HG03520 (cell line): ENCODE data around the gene TOMT.
"Not testable (repeated sequence)": the region's sequence is repeated elsewhere in the genome, so short reads cannot be mapped to it uniquely, and the experiment has no call there.

Source experiments
- ATAC-seq: cut with Tn5 transposase; IDR thresholded peaks from one replicate; pipeline ENCODE4 v1.9.1; 2021; ENCODE audit warnings: mild to moderate bottlenecking, moderate library complexity; ENCODE audit not compliant: unreplicated experiment

Gene TOMT

DNA sequence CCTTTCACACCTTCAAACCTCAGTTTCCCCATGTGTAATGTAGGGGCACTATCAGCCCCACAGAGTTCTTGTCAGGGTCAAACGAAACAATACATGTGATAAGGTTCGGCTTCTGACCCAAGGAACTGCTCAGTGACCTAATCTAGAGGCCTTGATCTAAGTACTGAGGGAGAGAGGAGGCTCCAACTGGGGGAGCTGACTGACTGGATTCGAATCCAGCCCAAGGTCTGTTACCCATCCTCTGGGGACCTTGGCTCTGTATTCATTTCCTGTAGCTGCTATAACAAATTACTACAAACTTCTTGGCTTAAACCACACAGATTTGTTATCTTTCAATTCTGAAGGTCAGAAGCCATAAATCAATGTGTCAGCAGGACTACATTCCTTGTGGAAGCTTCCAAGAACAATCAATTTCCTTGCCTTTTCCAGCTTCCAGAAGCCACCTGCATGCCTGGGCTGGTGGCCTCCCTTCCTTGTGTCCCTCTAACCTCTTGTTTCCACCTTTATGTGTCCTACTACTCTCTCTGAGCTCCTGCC lies 17.5 kb downstream of the TOMT start:
- ATAC-seq = no peak

DNA sequence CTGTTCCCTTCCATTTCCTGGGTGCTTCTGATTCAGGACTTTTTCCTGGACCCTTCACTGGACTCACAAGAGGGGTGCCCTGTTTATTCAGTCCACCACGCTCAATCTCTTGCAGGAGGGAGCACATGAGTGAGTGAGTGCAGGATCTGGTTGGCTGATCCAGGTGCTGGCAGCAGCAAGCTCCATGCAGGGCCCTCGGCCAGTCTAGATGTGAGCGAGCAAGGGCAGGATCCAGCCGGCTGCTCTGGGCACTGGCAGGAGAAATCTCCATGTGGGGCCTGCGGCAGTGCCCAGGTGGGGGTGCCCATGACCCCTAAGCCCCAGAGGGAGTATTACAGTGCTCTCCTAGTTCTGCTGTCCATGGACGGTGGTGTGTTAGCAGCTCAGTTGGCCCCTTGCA lies 18.3 kb downstream of the TOMT start:
- ATAC-seq = no peak

DNA sequence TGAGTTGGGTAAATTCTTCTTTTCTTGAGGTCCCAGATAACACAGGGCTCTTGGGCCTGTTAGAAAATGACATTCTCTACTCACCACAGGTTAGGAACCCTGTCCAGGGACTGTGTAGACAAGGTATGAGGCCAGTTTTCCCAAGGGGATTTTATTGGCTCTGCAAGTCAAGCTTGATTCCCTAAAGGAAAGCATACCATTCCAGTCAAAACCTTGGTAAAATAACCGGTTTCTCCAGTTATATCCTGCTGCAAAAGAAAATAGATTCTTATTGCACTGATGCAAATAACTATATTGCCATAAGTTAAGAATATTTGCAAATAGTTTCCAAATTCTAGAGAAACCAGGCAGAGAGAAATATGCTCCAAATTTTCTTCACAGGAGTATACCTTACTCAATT lies 20.2 kb downstream of the TOMT start:
- ATAC-seq = no peak

DNA sequence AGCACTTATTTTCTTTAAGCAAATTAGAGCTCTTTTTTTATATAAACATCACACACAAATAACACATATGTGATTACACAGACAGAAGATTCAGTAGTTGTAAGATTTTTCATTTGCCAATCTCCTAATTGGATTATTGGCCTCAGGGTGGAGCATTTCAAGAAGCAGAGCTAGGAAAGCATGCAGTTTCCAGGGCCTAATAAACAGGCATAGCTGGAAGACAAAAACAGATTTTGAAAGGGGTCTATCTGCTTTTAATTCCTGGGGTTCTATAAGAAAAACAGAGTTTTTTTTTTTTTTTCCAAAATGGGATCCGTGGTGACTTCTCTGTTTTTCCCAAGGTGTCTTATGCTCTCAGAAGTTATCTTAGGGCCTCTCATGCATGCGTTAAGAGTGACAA lies 22.2 kb downstream of the TOMT start:
- ATAC-seq = no peak

DNA sequence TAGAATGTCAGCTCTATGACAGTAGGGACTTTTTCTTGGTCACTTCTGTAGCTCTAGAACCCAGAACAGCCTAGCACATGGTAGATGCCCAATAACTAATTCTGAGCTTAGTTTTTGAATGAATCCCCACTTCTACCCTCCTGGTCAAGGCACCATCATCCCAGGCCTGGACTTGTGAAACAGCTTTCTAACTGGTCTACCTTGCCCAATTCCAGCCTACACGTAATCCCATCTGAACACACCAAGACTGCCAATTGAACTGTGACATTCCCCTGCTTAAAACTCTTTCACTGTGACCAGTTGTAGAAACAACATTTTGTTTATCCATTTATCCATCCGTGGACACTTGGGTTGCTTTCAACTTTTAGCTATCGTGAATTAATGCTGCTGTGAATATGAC lies 23.7 kb downstream of the TOMT start:
- no peak for ATAC-seq

DNA sequence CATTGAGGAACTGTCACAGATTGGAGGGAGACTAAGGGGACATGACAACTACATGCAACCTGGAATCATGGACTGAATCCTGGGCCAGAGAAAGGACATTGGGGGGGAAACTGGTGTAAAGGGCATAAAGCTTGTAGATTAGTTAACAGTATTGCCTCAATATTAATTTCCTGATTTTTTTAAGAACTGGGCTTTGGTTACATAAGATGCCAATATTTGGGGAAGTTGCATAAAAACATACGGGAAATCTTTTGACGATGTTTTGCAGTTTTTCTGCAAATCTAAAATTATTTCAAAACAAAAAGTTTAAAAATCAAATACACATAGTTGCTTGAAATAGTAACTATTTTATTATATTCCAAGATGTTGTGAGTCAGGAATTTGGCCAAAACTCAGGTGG lies 26.9 kb downstream of the TOMT start:
- no peak for ATAC-seq

DNA sequence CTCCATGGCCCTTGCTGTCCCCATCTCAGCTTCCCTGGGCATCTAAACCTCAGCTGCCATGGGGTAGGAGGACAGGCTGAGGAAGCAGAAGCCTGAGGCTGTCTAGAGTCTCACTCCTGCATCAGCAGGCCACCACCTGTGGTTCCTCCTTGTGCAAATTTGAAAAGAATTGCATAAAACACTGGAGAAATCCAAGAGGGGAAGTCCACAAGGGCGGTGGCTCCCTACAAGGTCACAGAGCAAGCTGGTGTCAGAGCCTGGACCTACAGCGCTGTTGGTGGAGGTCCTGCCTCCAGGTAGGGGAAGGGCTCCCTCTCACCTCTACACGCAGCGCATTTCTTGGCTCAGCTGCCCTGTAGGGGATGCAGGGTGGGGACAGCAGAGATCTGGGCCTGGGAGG lies 29.7 kb downstream of the TOMT start, which contains the start of gene FOLR3:
FOLR3 (plus strand) TSS at position 253 of the 400 bp plus-strand sequence. CDS start 228 bp downstream, outside the sequence.
- ATAC-seq = not testable (repeated sequence)

DNA sequence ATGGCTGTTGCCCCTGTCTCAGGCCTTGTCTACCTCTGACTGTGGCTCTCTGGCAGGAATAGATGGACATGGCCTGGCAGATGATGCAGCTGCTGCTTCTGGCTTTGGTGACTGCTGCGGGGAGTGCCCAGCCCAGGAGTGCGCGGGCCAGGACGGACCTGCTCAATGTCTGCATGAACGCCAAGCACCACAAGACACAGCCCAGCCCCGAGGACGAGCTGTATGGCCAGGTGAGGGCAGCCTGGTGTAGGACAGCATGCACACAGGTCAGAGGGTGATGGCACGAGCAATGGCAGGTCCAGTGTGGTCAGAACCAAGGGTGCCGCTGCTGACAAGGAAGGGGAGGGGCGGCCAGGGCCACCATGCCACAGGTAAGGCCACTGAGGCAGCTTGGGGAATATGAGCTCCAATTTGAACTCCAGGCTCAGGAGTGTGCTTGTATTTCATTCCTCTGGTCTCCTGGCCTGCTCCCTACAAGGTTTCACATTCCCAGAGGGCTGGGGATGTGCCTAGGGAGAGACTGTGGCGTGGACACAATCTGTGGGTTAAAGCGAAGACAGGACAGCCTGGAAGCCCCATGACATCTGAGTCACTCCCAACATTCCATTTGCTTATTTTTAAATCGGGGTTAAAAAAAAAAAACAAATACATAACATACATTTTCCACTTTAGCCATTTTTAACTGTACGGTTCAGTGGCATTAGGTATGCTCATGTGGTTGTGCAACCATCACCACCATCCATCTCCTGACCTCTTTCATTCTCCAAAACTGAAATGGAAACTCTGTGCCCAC lies 30.4 kb downstream of the TOMT start:
- no peak for ATAC-seq

DNA sequence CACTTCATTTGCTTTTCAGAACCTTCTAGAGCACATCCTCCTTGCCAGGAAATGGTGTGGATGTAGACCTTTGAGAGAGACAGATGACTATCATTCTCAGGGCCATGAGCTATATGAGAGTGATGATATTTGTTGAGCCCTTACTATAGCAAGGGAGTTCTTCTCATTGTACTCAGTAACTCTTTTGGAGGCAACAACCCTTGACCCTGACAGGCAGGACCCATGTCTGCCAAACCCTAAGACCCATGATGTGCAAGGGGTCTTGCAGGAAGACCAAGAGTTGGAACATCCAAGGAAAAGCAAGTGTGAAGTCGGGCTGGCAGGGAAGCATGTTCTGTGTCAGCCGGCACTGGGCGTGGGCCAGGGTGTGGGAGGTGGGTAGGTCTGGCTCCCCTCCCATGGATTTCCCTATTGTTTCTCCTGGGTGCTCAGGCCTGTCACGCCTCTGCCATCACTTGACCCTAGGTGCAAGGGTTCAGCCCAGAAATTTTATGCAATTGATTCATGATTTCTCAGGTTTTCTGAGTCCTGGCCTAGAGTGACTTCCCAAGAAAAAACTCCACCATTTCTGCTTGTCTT lies 31.0 kb downstream of the TOMT start:
- ATAC-seq = no peak

DNA sequence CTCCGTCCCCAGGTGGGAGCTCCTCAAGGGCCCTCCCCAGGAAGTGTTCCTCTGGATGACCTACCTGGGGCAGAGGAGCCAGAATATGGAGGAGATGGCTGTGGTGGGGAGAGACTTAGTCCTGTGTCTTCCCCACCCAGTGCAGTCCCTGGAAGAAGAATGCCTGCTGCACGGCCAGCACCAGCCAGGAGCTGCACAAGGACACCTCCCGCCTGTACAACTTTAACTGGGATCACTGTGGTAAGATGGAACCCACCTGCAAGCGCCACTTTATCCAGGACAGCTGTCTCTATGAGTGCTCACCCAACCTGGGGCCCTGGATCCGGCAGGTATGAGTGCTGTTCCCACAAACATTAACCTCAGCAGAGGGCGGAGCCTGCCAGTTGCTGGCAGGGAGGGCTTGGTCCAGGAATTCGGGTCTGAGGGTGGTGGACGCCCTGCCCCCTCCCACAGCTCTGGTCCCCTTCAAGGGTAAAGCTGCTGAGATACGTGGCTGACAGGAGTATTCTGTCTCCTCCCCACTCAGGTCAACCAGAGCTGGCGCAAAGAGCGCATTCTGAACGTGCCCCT lies 33.2 kb downstream of the TOMT start:
- ATAC-seq = no peak

DNA sequence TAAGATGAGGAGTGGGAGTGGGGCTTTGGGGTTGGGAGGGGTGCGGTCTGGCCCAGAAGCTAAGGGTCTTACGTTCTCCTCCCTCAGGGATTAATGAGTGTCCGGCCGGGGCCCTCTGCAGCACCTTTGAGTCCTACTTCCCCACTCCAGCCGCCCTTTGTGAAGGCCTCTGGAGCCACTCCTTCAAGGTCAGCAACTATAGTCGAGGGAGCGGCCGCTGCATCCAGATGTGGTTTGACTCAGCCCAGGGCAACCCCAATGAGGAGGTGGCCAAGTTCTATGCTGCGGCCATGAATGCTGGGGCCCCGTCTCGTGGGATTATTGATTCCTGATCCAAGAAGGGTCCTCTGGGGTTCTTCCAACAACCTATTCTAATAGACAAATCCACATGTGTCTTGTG lies 33.8 kb downstream of the TOMT start:
- ATAC-seq = no peak

DNA sequence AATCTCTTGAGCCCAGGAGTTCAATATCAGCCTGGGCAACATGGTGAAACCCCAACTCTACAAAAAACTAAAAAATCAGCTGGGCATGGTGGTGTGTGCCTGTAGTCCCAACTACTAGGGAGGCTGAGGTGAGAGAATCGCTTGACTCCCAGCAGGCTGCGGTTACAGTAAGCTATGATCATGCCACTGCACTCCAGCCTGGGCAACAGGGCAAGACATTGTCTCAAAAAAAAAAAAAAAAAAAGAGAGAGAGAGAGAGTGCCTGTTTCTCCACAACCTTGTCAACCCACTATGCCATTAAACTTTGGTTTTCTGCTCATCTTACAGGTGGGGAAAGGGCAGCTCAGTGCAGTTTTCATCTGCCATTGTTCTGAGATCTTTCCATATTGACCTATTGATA lies 34.9 kb downstream of the TOMT start:
- no peak for ATAC-seq

DNA sequence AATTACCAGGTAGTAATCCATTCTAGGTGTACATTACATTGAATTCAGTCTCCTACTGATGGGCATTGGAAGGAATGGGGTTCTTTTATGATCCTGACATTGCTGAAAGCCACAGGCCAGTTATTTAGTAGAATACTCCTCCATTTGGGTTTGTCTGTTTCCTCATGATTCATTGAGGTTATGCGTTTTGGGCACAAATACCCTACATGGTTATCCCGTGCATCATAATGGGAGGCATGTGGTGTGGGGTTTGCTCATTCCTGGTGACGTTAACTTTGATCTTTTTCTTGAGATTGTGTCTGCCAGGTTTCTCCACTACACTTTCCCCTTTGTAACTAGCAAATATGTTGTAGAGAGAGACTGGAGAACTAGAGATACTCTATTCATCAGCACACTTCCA lies 35.3 kb downstream of the TOMT start:
- no peak for ATAC-seq

DNA sequence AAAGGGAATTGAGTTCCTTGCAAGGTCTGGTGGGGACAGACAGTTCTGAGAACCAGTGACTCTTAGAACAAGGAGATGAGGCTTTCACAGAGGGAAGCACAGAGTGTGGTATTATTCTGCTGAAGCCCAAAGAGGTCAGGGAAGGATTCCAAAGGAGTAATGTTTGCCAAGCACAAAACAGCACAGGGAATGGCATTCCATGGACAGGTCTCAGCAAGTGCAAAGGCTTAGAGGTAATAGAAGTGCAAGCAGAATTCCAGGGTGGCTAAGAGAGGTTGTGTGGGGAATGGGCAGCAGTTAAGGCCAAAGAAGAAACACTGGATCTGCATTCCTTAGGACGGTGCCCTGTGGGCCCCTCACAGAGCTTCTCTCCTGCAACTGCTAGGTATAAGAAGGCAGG lies 36.4 kb downstream of the TOMT start:
- ATAC-seq = not testable (repeated sequence)

DNA sequence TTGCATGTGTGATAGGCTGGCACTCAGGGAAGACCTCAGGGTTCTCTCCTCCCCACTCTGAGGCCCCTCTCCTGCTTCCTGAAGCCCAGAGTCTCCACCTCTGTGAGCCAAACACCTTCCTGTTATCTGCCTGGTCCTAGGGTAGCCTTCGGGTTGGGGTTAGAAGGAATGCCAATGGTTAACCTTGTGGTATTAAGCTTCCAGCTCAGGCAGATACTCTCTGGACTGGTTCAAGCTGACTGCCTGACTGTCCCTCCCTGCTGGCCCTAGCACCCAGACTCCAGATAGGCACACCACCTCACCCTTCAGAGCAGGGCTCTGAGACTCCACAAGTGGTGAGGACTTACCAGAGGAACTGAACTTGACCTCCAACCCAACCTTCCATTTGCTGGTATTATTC lies 36.8 kb downstream of the TOMT start:
- not testable (repeated sequence) for ATAC-seq

DNA sequence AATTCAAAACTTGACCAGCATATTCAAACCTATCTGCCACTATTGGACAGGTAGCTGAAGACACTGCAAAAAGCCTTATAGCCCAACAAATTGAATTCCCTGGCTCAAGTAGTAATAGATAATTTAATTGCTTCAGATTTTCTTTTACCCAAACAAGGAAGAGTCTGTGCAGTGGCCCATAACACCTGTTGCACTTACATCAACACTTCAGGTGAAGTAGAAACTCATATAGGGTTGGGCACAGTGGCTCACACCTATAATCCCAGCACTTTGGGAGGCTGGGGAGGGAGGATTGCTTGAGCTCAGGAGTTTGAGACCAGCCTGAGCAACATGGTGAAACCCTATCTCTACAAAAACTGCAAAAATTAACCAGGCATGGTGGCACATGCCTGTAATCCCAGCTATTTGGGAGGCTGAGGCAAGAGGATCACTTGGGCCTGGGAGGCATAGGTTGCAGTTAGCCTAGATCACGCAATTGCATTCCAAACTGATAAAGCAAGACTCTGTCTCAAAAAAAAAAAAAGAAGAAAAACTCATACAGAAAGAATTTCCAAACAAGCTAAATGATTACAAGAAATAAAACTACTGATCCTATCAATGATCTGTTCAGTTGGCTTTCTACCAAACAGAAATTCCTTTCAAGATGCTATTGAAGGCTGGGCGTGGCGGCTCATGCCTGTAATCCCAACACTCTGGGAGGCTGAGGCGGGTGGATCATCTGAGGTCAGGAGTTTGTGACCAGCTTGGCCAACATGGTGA lies 39.3 kb downstream of the TOMT start:
- ATAC-seq = no peak

DNA sequence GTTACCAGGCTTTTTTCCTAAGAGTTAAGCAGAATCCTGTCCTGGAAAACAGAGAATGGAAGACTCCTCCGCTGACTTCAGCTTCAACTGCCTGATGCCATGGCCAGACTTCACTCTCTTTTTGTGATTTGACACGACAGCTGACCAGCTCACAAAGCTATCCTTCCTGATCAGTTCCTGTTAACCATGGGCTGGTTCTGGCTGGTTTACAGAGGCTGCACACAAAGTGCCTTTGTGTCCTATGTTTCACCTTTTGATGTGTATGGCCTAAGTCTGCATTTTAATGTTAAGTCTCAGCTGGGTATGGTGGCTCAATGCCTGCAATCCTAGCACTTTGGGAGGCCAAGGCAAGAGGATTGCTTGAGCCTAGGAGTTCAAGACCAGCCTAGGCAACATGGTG lies 40.9 kb downstream of the TOMT start:
- no peak for ATAC-seq

DNA sequence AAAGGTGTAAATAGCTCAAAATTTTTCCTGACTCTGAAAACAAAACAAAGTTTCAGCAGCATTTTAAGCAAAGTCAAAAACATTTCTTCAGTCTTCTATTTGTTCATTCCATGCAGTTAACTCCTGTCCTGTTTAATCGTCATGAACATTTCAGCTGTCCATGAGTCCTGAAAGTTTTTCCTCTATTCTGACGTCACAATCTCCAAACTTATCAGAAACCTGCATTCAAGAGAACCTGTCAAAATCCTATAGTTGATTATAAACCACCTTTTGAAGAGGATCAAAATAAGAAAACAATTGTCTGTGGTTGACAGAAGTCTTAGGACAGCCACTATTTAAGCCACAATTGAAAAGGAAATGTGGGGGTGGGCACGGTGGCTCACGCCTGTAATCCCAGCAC lies 45.2 kb downstream of the TOMT start:
- no peak for ATAC-seq

DNA sequence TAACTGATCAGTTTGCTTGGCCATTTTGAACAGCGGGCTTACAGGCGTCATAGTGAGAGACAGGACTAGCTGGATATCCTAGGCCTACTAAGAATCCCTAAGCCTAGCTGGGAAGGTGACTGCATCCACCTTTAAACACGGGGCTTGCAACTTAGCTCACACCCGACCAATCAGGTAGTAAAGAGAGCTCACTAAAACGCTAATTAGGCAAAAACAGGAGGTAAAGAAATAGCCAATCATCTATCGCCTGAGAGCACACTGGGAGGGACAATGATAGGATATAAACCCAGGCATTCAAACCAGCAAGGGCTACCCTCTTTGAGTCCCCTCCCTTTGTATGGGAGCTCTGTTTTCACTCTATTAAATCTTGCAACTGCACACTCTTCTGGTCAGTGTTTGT lies 48.1 kb downstream of the TOMT start:
- not testable (repeated sequence) for ATAC-seq

DNA sequence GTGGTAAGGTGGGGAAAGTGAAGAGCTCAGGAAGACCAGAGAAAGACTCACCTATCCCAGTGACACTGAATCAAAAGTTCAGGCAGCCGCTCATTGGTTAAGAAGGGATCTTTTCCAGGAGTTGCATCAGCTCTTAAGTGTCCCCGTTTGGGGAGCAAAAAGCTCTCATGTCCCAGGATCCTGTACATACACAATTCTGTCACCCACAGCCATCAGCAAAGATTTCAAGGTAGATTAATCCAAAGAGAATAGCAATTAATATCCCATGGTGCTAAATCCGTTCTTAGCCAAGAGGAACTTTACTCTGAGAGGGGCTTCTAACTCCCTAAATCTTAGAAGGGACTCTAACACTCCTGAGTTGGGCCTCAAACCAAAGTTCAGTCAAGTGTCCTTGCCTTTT lies 49.1 kb downstream of the TOMT start:
- no peak for ATAC-seq

DNA sequence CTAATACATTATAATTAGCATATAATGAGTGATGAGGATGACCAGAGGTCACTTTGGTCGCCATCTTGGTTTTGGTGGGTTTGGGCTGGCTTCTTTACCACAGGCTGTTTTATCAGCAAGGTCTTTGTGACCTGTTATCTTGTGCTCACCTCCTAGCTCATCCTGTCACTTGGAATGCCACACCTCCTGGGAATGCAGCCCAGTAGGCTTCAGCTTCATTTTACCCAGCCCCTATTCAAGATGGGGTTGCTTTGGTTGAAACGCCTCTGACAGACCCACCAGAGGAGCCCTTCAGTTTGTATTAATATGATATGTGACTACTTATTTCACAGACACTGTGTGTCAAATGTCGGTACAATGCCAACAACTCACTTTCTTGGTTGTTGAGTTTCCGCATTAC lies 50.0 kb downstream of the TOMT start:
- ATAC-seq = no peak
